ENCODE data around the gene MAP2K5. TPM values are rescaled to one million over a fixed set of nuclear protein-coding genes. Genes with fewer than 3 reads are reported as not detected.

The MAP2K5 gene
- total RNA-seq, 1 donor, result 8.9 TPM

GRCh38 chr15:67556976-67557570 is 14.6 kb downstream of the MAP2K5 start:
- no peak for DNase-seq (ENCODE audit: low read depth)
- TF ChIP-seq CTCF (IDR thresholded peaks at IDR 0.05; ENCODE audit: insufficient read depth, low read length), result no peak
- H3K4me3 ChIP-seq (ENCODE audit: low read depth, low read length), result no peak overlapping the region

GRCh38 chr15:67558502-67558901 is 16.0 kb downstream of the MAP2K5 start:
- no peak overlapping the region for H3K4me3 ChIP-seq (ENCODE audit: low read depth, low read length)
- TF ChIP-seq CTCF (IDR thresholded peaks at IDR 0.05; ENCODE audit: insufficient read depth, low read length), result no peak
- no peak for DNase-seq (ENCODE audit: low read depth)

GRCh38 chr15:67559158-67559557 is 16.7 kb downstream of the MAP2K5 start:
- TF ChIP-seq CTCF (IDR thresholded peaks at IDR 0.05; ENCODE audit: insufficient read depth, low read length), result no peak
- DNase-seq (ENCODE audit: low read depth), result no peak
- no peak overlapping the region for H3K4me3 ChIP-seq (ENCODE audit: low read depth, low read length)

- no peak overlapping the region for H3K4me3 ChIP-seq (ENCODE audit: low read depth, low read length)
- DNase-seq (ENCODE audit: low read depth), result no peak
- no peak for TF ChIP-seq CTCF (IDR thresholded peaks at IDR 0.05; ENCODE audit: insufficient read depth, low read length)
Observed at GRCh38 chr15:67559576-67559975, 17.1 kb downstream of the MAP2K5 start.

- no peak for DNase-seq (ENCODE audit: low read depth)
- no peak for TF ChIP-seq CTCF (IDR thresholded peaks at IDR 0.05; ENCODE audit: insufficient read depth, low read length)
Observed at GRCh38 chr15:67560320-67560719, 17.8 kb downstream of the MAP2K5 start.

GRCh38 chr15:67563092-67563491 is 20.6 kb downstream of the MAP2K5 start:
- H3K4me3 ChIP-seq (ENCODE audit: low read depth, low read length), result no peak overlapping the region
- no peak for DNase-seq (ENCODE audit: low read depth)
- no peak for TF ChIP-seq CTCF (IDR thresholded peaks at IDR 0.05; ENCODE audit: insufficient read depth, low read length)

More at GRCh38 chr15:67560320-67560719, 17.8 kb downstream of the MAP2K5 start:
- no peak overlapping the region for H3K4me3 ChIP-seq (ENCODE audit: low read depth, low read length)

Measured in fibroblast of the aortic adventitia (primary cell).